Measurements from ENCODE around the gene TLDC2.
A peak's percentile ranks its signal among the peaks of the same experiment; 100 is the strongest.
"Not testable (repeated sequence)": the region's sequence is repeated elsewhere in the genome, so short reads cannot be mapped to it uniquely, and the experiment has no call there.

The TLDC2 gene

DNA sequence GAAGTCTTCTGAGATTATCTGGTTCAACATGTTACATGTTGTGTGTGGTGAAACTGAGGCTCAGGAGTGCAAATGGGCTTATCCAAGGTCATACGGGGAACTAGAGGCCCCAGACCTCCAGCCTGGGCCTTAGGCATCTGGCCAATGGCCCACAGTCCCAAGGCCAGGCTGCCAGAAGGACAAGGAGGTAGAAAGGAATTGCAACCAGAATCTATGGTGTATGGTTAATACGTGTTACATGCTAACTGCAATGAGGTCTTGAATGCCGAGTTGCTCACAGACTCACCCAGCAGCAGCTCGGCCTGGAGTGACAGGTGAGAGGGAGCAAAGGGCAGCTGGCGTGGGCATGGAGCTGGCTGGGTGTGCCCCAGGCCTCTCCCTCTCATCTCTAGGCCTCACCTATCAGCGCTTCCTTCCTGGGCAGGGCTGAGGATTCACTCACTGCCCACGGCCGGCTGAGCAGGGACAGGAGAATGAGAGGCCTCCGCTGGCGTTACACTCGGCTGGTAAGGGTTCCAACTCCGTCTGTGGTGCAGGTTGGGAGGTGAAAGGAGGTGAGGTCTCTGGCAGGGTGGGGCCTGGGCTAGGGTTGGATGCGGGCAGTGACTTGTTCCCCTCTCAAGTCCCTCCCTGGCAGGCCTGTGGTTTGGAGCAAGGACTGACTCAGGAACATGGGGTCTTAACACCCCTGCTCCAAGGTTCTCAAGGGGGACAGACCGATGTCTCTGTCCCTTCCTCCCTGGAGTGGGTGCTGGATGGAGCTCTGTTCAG lies at the start of gene TLDC2:
Gene TLDC2 (plus strand): TSS at position 437 of the 771 bp plus-strand sequence. CDS start 37 bp downstream, at position 474.
- DNase-seq, result no peak

DNA sequence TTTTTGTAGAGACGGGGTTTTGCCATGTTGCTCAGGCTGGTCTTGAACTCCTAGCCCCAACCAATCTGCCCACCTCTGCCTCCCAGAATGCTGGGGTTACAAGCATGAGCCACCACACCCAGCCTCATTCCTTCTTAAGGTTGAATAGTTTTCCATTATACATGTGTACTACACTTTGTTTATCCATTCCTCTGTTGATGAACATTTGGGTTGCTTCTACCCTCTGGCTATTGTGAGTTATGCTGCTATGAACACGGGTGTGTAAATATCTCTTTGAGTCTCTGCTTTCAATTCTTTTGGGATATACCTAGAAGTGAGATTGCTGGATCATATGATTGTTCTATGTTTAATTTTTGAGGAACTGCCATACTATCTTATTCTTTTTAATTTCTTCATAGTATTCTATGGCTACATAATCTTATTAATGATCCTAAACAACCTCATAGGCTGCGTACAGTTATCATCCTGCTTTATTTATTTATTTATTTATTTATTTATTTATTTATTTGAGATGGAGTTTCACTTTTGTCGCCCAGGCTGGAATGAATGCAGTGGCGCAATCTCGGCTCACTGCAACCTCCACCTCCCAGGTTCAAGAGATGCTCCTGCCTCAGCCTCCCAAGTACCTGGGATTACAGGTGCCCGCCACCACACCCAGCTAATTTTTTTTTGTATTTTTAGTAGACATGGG lies 49.2 kb upstream of the TLDC2 start:
- DNase-seq, result no peak

DNA sequence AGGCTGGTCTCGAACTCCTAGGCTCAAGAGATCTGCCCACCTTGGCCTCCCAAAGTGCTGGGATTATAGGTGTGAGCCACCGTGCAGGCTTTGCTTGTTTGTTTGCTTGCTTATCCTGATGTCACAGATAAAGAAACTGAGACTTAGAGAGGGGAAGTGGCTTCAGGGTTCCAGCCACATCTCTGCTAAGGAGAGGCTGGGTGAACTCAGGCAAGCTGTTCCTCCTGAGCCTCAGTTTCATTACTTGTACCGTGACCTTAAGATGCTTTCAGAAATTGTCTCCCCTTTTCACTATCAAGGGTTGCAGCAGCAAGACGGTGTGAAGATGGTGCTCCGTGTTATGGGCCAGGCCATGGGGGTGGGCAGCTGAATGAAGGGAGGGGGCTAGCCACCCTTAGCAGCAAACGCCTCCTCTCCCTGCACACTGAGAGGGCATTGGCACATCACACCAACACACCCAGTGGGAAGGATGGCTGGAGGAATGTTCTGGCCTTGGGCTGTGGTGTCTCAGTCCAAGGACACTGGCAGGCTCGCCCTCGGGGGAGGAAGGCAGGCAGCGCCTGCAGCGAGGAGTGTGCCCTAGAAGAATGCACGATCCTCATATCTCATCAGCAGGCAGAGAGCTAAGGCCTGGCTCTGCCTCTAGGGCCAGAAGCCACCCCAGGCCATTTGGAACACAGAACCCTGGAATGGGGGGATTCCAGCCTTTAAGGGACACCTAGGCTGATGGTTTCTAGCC lies 48.2 kb upstream of the TLDC2 start:
- no peak for DNase-seq

- no peak for DNase-seq
These were observed 44.9 kb upstream of the TLDC2 start for GRCh38 chr20:36830791-36831691.

DNA sequence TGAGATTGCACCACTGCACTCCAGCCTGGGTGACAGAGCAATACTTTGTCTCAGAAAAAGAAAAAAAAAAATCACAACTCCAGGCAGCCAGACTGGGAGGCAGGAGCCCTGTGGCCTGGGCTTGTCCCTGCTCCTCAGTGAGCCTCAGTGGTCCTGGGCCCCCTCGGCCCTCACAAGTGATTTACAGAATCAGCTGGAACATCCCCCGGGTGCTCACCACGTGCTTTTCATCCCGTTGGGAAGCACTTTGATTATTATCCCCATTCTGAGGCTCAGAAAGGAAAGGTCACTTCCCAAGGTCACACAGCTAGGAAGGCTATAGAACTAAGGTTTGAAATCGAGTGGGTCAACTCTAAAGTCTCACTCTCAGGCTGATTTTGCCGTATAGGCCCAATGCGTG lies 43.1 kb upstream of the TLDC2 start:
- no peak for DNase-seq

DNA sequence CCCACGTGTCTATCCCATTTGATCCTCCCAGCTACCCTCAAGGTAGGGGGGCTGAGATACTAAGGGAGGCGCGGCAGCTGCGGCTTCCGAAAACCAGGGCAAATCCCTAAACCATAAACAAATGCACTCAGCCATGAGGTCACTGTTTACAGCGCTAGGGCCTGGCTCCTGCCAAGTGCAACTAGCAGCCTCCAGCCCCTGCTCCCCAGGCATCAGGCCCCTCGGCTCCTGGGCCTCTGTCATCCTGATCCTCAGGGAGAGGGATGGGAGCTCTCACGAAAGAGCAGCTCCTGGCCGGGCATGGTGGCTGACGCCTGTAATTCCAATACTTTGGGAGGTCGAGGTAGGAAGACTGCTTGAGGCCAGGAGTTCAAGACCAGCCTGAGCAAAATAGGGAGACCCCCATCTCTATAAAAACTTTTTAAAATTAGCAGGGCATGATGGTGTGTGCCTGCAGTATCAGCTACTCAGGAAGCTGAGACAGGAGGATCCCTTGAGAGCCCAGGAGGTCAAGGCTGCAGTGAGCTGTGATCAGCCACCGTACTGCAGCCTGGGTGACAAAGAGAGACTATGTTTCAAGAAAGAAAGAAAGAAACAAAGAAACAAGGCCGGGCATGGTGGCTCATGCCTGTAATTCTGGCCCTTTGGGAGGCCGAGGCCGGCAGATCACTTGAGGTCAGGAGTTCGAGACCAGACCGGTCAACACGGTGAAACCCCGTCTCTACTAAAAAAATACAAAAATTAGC lies 42.5 kb upstream of the TLDC2 start:
- no peak for DNase-seq

- DNase-seq, result no peak
These were observed 40.9 kb upstream of the TLDC2 start for GRCh38 chr20:36835025-36835424.

- peak; percentile 85 to 96 for DNase-seq
These were observed 40.3 kb upstream of the TLDC2 start for GRCh38 chr20:36835453-36836198.

- DNase-seq, result peak; percentile 50 to 60
These were observed 39.2 kb upstream of the TLDC2 start for GRCh38 chr20:36836591-36837269.

GRCh38 chr20:36838376-36838775 lies 37.6 kb upstream of the TLDC2 start:
- not testable (repeated sequence) for DNase-seq

GRCh38 chr20:36839150-36839549 lies 36.8 kb upstream of the TLDC2 start:
- no peak for DNase-seq

GRCh38 chr20:36841030-36841429 lies 34.9 kb upstream of the TLDC2 start:
- not testable (repeated sequence) for DNase-seq

DNA sequence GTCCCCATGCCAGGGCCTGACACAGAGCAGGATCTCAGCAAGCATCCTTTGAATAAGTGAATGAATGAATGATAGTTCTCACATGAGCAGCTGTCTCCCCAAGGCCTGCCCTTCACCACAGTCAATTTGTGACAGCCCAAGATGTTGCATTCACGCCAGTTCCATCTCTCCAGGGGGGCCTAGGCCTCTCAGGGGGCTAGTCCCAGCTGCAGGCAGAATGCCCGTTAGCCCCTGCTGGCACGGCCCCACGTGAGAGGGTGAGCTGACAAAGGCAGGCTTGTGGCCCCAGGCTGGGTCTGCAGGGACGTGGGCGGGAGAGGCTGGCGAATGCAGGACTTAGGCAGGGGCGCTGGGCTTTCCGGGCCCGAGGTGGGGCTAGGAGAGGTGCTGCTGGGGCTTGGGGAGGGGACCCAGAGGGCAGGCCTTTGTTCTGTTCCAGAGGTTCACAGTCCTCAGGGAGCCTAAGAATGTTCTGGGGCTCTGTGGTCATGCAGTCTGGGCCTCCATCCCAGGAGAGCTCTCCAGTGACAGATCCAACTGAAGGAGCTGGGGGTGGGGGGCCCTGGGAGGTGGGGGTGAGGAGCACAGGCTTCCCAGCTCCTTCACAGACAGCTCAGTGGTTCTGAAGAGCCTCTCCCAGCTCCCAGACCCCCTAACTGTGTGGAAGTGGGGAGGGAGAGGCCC lies 30.5 kb upstream of the TLDC2 start:
- DNase-seq, result no peak

DNA sequence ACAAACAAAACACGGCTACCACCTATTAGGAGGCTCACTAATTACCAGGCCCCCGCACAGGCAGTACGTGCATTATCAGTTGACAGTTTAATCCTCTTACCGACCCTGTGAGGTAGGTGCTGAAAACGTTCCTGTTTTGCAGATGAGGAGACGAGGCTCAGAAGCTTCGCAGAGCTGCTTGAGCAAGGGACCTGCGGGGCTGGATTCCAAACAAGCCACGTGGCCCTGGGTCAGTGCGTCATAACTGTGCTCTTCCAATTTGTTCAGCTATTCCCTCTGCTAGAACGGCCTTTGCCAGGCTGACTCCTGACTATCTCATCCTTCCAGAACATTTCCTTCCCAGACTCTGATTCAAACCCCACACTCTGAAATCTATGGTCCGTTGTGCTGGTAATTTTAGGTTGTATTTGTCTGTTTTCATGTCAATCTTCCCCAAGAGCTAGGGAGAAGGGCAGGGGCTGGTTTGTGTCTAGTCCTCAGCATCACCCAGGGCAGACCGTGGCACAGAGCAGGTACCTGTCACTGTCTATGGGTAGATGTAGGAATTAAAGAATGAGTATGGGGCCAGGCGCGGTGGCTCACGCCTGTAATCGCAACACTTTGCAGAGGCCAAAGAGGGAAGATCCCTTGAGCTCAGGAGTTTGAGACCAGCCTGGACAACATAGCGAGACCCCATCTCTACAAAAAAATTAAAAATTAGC lies 28.8 kb upstream of the TLDC2 start:
- no peak for DNase-seq

- no peak for DNase-seq
These were observed 28.3 kb upstream of the TLDC2 start for GRCh38 chr20:36847710-36848040.

DNA sequence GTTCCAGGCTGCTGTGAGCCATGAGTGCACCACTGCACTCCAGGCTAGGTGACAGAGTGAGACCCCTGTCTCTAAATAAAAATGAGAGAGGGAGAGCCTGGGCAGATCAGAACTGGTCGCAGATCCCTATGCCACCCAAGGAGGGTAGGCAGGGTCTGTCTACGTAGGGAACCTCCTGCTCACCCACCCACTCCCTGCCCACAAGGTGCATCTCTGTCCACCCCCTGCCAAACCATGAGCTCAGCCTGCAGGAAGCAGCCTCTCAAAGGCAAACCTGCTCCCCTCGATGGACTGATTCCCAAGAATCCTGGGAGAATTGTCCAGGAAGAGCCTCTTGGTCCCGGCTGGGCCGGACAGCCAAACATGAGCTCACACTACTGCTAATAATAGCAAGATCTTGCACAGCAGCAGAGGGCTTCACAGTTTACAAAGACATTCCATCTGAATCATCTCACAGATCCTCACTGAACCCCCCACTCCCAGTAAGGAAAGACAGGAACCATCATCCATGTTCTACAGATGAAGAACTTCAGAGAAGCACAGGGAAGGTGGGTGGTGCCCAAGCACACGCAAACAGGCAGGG lies 27.8 kb upstream of the TLDC2 start:
- no peak for DNase-seq

DNA sequence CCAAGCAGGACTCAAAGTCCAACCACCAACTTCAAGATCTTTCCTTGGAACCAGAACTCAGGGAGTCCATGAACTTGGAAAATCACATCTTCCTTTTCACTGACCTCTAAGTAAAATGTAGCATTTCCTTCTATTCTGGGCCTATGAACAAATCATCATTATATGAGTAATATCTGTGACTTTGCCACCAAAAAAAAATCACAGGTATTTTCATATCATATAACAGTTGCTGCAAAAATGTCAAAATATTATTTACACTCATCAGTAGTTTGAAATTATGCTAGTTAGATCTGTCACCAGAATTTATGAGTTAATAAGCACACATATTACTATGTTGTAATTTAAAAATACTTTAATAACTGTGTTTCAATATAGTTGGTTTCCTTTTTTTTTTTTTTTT lies 27.3 kb upstream of the TLDC2 start:
- DNase-seq, result no peak

DNA sequence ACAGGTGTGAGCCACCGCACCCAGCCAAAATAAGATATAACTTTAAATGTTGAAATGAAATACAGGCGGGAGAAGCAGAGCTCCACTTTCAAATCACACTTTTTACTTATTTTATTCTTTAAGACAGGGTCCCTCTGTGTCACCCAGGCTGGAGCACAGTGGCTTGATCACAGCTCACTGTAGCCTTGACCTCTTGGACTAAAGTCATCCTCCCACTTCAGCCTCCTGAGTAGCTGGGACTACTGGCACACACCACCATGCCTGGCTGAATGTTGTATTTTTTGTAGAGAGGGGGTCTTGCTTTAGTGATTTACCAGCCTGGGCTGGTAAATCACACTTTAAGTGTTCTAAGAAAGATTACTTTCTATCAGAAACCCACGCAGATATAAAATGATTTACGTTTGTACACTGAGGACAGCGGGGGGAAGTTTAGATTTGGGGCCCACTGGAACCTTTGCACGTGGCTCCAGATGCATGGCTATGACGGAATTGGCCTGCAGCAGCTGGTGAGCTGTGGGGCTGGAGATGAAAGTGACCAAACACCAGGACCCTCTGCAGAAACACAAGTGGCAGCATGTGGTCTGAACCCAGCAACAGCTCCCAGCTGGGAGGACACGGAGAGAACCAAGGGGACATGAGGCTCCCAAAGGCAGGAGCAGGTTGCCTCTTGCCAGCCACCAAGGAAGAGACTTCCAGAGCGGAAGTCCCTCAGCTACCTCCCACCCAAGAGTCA lies 26.4 kb upstream of the TLDC2 start:
- DNase-seq, result no peak

All from SW 1271 (cell line).